Osteocyte (in vitro differentiated cells): ENCODE data around the gene ZMYND10. TPM values are rescaled to one million over a fixed set of nuclear protein-coding genes. Genes with fewer than 3 reads are reported as not detected.
A peak's percentile ranks its signal among the peaks of the same experiment; 100 is the strongest.

Source experiments
- DNase-seq: peaks from one replicate; pipeline ENCODE4 v3.0.0; 2021; ENCODE audit warnings: mixed read lengths; ENCODE audit not compliant: unreplicated experiment; ENCODE audit errors: extremely low spot score
- H3K27ac Mint-ChIP-seq: one replicate; pipeline ENCODE4 v1.8.0; 2021; ENCODE audit warnings: mild to moderate bottlenecking, mixed read lengths; ENCODE audit not compliant: unreplicated experiment
- H3K27me3 Mint-ChIP-seq: one replicate; pipeline ENCODE4 v1.8.0; 2021; ENCODE audit warnings: mixed read lengths; ENCODE audit not compliant: unreplicated experiment
- H3K36me3 Mint-ChIP-seq: one replicate; pipeline ENCODE4 v1.8.0; 2021; ENCODE audit warnings: mixed read lengths; ENCODE audit not compliant: unreplicated experiment
- H3K4me1 Mint-ChIP-seq: one replicate; pipeline ENCODE4 v1.8.0; 2021; ENCODE audit warnings: mixed read lengths; ENCODE audit not compliant: unreplicated experiment
- H3K4me3 Mint-ChIP-seq: one replicate; pipeline ENCODE4 v1.8.0; 2021; ENCODE audit warnings: mild to moderate bottlenecking, moderate library complexity, mixed read lengths; ENCODE audit not compliant: unreplicated experiment
- H3K9me3 Mint-ChIP-seq: one replicate; pipeline ENCODE4 v1.8.0; 2021; ENCODE audit warnings: mixed read lengths; ENCODE audit not compliant: unreplicated experiment
- total RNA-seq: library from RNA; stranded (reverse); gene quantifications from 2 replicates; pipeline ENCODE4 v1.2.1, GENCODE V29; 2021
- TF ChIP-seq, protein P1 (sequence below): fragments of 200-600 bp; sonication (generic); IDR thresholded peaks from 2 replicates; pipeline ENCODE4 v1.5.0; 2021; ENCODE audit warnings: antibody characterized with exemption, mild to moderate bottlenecking, moderate library complexity

ZMYND10 gene
- total RNA-seq, 1 donor from 2014 or later: 1.6 TPM

DNA sequence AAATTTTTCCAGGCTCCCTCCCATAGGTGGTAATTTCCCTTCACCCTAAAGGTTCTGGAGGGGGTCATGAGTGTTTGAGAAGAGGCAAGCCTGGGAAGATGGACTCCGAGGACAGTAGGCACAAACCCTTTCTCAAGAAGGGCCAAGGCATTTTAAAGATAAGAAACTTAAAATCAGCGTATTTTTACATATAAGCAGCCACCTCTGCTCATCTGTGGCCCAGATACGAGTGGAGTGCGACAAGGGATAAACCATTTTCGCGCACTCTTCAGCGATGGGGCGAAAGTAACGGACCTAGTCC is 5.4 kb downstream of the ZMYND10 start:
- no peak for DNase-seq
- Mint-ChIP-seq H3K36me3 (no peaks in the 10 kb centered on the region), H3K4me3 (peak overlapping the region; percentile 10), H3K9me3 (no peaks in the 10 kb centered on the region), H3K27me3 (no peaks in the 10 kb centered on the region), H3K4me1 (peaks cover 41% of the 10 kb centered on the region), H3K27ac (no peak overlapping the region)
- TF ChIP-seq, protein P1, sequence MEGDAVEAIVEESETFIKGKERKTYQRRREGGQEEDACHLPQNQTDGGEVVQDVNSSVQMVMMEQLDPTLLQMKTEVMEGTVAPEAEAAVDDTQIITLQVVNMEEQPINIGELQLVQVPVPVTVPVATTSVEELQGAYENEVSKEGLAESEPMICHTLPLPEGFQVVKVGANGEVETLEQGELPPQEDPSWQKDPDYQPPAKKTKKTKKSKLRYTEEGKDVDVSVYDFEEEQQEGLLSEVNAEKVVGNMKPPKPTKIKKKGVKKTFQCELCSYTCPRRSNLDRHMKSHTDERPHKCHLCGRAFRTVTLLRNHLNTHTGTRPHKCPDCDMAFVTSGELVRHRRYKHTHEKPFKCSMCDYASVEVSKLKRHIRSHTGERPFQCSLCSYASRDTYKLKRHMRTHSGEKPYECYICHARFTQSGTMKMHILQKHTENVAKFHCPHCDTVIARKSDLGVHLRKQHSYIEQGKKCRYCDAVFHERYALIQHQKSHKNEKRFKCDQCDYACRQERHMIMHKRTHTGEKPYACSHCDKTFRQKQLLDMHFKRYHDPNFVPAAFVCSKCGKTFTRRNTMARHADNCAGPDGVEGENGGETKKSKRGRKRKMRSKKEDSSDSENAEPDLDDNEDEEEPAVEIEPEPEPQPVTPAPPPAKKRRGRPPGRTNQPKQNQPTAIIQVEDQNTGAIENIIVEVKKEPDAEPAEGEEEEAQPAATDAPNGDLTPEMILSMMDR: no peak

DNA sequence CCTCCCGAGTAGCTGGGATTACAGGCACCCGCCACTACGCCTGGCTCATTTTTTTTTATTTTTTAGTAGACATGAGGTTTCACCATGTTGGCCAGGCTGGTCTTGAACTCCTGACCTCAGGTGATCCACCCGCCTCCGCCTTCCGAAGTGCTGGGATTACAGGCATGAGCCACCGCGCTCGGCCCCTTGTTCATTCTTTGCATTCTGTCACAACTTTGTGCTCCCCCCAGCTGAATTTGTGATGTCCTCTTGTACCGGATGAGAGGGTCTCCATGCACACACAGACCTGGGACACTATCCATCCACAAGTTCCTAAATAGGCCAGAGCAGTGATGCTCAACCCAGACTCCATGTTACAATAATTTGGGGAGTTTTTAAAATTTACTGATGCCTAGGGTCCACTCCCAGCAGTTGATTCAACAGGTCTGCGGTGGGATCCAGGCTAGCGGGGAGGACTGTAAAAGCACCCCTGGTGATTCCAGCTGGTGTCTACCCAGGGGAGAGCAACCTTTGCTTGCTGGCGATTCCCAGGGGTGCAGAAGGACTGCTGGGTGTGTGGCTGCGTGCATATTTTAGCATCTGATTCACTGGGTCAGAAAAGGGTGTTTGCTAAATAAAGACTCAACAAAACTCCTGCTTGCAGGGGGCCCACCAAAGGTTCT is 5.9 kb downstream of the ZMYND10 start:
- peak overlapping the region; percentile 87 for H3K4me3 Mint-ChIP-seq
- no peaks in the 10 kb centered on the region for H3K27me3 Mint-ChIP-seq
- DNase-seq: no peak
- TF ChIP-seq, protein P1: no peak
- H3K9me3 Mint-ChIP-seq: no peaks in the 10 kb centered on the region
- peaks cover 44% of the 10 kb centered on the region for H3K4me1 Mint-ChIP-seq
- H3K27ac Mint-ChIP-seq: peak overlapping the region; percentile 73
- no peaks in the 10 kb centered on the region for H3K36me3 Mint-ChIP-seq

DNA sequence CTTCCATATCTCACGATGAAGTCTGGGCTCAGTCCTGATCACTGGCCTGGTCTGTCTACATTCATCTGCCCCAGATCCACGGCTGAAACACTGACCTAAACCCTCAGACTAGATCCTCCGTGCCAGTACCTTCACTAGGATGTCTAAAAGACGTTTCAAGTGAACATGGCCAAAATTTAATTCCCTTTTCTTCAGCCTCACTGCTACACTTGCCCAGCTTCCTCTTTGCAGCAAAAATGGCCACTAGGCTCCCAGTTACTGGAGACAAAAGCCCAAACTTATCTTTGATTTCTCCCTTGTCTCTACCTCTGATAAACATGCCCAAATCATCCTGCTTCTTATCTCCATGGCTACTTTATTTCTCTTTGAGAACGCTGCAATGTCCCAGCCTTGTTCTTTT is 6.6 kb downstream of the ZMYND10 start:
- H3K4me3 Mint-ChIP-seq: peak overlapping the region; percentile 87
- no peaks in the 10 kb centered on the region for H3K27me3 Mint-ChIP-seq
- H3K4me1 Mint-ChIP-seq: peaks cover 50% of the 10 kb centered on the region
- TF ChIP-seq, protein P1: no peak
- no peak for DNase-seq
- no peaks in the 10 kb centered on the region for H3K9me3 Mint-ChIP-seq
- H3K36me3 Mint-ChIP-seq: no peaks in the 10 kb centered on the region
- peak overlapping the region; percentile 96 for H3K27ac Mint-ChIP-seq

GRCh38 chr3:50337175-50337861 is 8.2 kb downstream of the ZMYND10 start:
- Mint-ChIP-seq H3K4me3 (peak overlapping the region; percentile 87), H3K4me1 (peaks cover 55% of the 10 kb centered on the region), H3K27me3 (no peaks in the 10 kb centered on the region), H3K27ac (peak overlapping the region; percentile 96), H3K36me3 (peaks cover under 1% of the 10 kb centered on the region), H3K9me3 (no peaks in the 10 kb centered on the region)
- DNase-seq: peak; percentile 100
- TF ChIP-seq, protein P1: no peak

GRCh38 chr3:50336452-50337174 is 8.9 kb downstream of the ZMYND10 start:
- H3K27me3 Mint-ChIP-seq: no peaks in the 10 kb centered on the region
- no peaks in the 10 kb centered on the region for H3K9me3 Mint-ChIP-seq
- H3K36me3 Mint-ChIP-seq: peaks cover 5% of the 10 kb centered on the region
- H3K4me1 Mint-ChIP-seq: peaks cover 55% of the 10 kb centered on the region
- TF ChIP-seq, protein P1: no peak
- no peak for DNase-seq
- peak overlapping the region; percentile 87 for H3K4me3 Mint-ChIP-seq
- H3K27ac Mint-ChIP-seq: peak overlapping the region; percentile 96
